ENCODE measurements around the gene FSTL5.

The FSTL5 gene

GRCh38 chr4:161454860-161455259, 708.9 kb downstream of the FSTL5 start:
- DNase-seq (ENCODE audit: low spot score): no peak

- DNase-seq (ENCODE audit: low spot score): no peak
Measured at GRCh38 chr4:161448550-161449180, 715.1 kb downstream of the FSTL5 start.

- DNase-seq (ENCODE audit: low spot score): no peak
Measured at GRCh38 chr4:161444626-161445025, 719.2 kb downstream of the FSTL5 start.

- no peak for DNase-seq (ENCODE audit: low spot score)
Measured at GRCh38 chr4:161442921-161443320, 720.9 kb downstream of the FSTL5 start.

- no peak for DNase-seq (ENCODE audit: low spot score)
Measured at GRCh38 chr4:161438096-161438495, 725.7 kb downstream of the FSTL5 start.

- no peak for DNase-seq (ENCODE audit: low spot score)
Measured at GRCh38 chr4:161428180-161428965, 735.4 kb downstream of the FSTL5 start.

GRCh38 chr4:161419822-161420221, 744.0 kb downstream of the FSTL5 start:
- no peak for DNase-seq (ENCODE audit: low spot score)

- DNase-seq (ENCODE audit: low spot score): no peak
Measured at GRCh38 chr4:161411901-161412300, 751.9 kb downstream of the FSTL5 start.

GRCh38 chr4:161404346-161405110, 759.3 kb downstream of the FSTL5 start:
- no peak for DNase-seq (ENCODE audit: low spot score)

- no peak for DNase-seq (ENCODE audit: low spot score)
Measured at GRCh38 chr4:161403781-161404180, 760.0 kb downstream of the FSTL5 start.

- DNase-seq (ENCODE audit: low spot score): no peak
Measured at GRCh38 chr4:161393602-161394001, 770.2 kb downstream of the FSTL5 start.

- no peak for DNase-seq (ENCODE audit: low spot score)
Measured at GRCh38 chr4:161382655-161383054, 781.1 kb downstream of the FSTL5 start.

GRCh38 chr4:161376275-161376674, 787.5 kb downstream of the FSTL5 start:
- no peak for DNase-seq (ENCODE audit: low spot score)

GRCh38 chr4:161364681-161365080, 799.1 kb downstream of the FSTL5 start:
- no peak for DNase-seq (ENCODE audit: low spot score)

- DNase-seq (ENCODE audit: low spot score): no peak
Measured at GRCh38 chr4:161360982-161361381, 802.8 kb downstream of the FSTL5 start.

GRCh38 chr4:161359491-161359890, 804.3 kb downstream of the FSTL5 start:
- DNase-seq (ENCODE audit: low spot score): no peak

- DNase-seq (ENCODE audit: low spot score): no peak
Measured at GRCh38 chr4:161356351-161356750, 807.4 kb downstream of the FSTL5 start.

GRCh38 chr4:161350946-161351345, 812.9 kb downstream of the FSTL5 start:
- DNase-seq (ENCODE audit: low spot score): no peak

- no peak for DNase-seq (ENCODE audit: low spot score)
Measured at GRCh38 chr4:161345741-161346140, 818.1 kb downstream of the FSTL5 start.

- no peak for DNase-seq (ENCODE audit: low spot score)
Measured at GRCh38 chr4:161343569-161343950, 820.2 kb downstream of the FSTL5 start.

- DNase-seq (ENCODE audit: low spot score): no peak
Measured at GRCh38 chr4:161342881-161343568, 820.8 kb downstream of the FSTL5 start.

GRCh38 chr4:161336621-161337020, 827.2 kb downstream of the FSTL5 start:
- no peak for DNase-seq (ENCODE audit: low spot score)

Data from activated CD4-positive, alpha-beta T cell treated with anti-CD3 and anti-CD28 coated beads, Interleukin-2, Interleukin-4, amounts not matched to agents 100 ng/mL and 50 ng/mL, durations not matched to agents 16 hours and 8 hours (primary cell).